ENCODE data around the gene MRC2.
"Not testable (repeated sequence)": the region's sequence is repeated elsewhere in the genome, so short reads cannot be mapped to it uniquely, and the experiment has no call there.

The MRC2 gene

DNA sequence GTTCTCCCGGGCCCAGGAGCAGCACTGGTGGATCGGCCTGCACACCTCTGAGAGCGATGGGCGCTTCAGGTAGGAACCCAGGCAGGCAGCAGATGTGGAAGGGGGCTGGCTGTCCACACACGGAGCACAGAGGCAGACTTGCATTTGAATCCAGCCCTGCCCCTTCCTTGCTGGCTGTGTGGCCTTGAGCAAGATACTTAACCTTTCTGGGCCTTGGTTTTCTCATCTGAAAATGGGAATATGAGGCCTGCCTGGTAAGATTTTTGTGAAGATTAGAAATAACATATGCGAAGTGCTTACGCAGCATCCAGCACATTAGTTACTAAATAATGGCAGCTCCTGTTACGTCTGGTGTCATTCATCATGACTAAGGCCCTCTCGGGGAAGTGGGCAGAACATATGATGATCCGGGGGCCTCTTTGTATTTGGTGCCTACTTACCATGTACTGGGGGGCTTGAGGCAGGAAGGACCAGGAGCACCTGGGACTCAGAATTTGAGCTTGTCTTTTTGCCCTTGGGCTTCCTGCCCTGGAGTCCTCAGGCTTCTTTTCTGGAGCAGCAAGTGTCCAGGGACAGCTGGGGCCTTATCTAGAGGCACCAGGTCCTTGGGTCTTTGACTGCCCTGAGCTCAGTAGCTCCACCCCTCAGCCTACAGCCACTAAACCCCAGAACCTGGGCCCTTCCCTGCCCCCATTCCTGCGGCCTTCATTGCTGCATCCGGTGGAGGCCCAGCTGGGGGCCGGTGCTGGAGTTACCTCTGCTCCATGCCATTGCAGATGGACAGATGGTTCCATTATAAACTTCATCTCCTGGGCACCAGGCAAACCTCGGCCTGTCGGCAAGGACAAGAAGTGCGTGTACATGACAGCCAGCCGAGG, 53.8 kb downstream of the MRC2 start:
- no peak for DNase-seq (ENCODE audit: low read depth)

DNA sequence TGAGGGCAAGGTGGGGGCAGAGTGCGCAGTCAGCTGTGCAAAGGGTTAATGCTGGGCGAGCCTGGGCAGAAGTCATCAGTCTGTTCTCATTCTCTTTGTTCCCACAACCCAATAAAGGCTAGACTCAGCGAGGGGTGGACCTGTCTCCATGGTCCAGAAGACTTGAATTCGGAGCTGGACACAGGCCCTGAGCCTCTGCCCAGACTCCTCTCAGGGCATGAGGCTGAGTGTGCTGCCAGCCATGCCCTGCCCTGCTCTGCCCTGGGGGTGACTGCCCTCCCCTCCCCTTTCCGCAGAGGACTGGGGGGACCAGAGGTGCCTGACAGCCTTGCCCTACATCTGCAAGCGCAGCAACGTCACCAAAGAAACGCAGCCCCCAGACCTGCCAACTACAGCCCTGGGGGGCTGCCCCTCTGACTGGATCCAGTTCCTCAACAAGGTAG, 54.5 kb downstream of the MRC2 start:
- DNase-seq (ENCODE audit: low read depth): no peak

DNA sequence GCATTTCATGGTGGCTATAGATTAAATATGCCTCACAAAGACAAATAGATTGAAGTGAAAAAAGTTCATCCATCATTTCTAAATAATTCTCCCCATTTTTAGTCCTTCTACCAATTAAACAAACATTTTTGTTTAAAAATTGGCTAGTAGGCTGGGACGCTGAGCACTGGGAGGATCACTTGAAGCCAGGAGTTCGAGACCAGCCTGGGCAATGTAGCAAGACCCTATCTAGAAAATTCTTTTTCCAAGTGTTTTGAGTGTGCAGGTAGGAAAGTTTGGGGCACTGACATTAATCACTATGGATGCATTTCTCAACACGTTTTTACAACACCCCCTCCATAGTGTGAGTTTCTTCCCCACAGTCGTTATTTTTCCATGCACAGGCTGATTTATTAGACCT, 56.7 kb downstream of the MRC2 start:
- DNase-seq (ENCODE audit: low read depth): no peak

DNA sequence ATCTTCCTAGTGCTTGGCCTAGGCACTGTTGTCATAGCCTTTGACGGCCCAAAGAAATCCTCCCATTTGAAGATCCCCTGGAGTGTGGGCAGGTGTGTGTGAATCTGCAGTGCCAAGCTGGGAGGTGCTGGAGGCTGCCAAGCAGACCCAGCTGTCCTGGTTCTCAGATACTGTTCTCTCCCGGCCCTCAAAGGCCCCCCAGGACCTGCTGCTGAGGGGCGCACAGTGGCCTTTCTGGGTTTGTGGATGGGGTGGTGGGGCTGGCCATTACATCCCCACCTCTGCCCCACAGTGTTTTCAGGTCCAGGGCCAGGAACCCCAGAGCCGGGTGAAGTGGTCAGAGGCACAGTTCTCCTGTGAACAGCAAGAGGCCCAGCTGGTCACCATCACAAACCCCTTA, 60.5 kb downstream of the MRC2 start:
- no peak for DNase-seq (ENCODE audit: low read depth)

DNA sequence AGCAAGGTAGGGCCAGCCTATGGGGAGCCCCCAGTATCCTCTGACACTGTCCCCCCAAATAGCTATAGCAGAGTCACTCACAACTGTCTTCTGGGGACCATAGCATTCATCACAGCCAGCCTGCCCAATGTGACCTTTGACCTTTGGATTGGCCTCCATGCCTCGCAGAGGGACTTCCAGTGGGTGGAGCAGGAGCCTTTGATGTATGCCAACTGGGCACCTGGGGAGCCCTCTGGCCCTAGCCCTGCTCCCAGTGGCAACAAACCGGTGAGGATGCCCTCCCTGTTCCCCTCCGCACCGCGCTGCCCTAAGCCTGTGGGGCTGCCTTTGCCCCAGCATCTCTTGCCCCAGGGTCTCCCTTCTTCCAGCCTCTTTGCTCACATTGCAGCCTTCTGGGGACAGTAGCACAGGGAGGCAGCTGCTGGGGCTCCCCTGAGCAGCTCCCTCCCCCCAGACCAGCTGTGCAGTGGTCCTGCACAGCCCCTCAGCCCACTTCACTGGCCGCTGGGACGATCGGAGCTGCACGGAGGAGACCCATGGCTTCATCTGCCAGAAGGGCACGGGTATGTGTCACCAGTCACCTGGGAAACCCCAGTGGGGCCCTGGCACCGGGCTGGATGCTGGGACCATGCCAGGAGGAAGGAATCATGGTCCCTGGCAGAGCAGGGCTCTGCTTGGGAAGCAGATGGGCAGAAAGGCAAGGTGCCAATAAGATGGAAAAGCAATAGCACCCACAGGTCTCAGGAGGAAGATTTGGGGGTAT, 61.1 kb downstream of the MRC2 start:
- DNase-seq (ENCODE audit: low read depth): no peak

DNA sequence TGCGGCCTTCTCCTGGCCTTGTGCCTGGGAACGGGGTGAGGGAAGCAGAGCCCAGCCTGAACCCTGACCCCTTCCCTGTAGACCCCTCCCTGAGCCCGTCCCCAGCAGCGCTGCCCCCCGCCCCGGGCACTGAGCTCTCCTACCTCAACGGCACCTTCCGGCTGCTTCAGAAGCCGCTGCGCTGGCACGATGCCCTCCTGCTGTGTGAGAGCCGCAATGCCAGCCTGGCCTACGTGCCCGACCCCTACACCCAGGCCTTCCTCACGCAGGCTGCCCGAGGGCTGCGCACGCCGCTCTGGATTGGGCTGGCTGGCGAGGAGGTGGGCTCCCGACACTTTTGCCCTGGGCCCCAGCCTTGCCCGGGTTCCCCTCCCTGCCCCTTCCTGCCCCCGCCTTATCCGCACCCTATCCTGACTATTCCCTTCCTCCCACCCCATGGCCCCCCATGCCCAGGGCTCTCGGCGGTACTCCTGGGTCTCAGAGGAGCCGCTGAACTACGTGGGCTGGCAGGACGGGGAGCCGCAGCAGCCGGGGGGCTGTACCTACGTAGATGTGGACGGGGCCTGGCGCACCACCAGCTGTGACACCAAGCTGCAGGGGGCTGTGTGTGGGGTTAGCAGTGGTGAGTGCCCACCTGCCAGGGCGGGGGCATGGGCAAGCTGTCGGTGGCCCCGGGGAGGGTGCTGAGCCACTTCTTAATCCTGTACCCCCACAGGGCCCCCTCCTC, 62.1 kb downstream of the MRC2 start:
- DNase-seq (ENCODE audit: low read depth): no peak

DNA sequence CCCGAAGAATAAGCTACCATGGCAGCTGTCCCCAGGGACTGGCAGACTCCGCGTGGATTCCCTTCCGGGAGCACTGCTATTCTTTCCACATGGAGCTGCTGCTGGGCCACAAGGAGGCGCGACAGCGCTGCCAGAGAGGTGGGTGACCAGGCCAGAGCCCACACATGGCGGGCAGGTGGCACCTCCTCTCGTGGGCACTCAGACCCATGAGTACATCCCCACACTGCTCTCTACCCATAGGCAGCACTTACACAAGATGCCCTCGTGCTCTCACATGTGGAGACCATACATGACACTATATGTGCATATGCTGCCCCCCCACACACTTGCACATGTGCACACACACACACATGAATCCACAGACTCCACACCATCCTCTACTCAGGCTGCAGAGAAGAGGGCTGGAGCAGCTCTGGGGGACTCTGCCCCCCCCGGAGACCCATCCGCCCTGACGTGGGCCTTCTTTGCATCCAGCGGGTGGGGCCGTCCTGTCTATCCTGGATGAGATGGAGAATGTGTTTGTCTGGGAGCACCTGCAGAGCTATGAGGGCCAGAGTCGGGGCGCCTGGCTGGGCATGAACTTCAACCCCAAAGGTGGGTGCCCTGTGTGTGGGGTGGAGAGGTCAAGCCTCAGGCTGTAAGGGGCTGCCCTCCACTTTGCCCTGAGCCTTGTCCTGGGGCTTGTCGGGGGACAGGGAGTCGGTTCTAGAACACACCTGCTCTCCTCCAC, 62.9 kb downstream of the MRC2 start:
- no peak for DNase-seq (ENCODE audit: low read depth)

DNA sequence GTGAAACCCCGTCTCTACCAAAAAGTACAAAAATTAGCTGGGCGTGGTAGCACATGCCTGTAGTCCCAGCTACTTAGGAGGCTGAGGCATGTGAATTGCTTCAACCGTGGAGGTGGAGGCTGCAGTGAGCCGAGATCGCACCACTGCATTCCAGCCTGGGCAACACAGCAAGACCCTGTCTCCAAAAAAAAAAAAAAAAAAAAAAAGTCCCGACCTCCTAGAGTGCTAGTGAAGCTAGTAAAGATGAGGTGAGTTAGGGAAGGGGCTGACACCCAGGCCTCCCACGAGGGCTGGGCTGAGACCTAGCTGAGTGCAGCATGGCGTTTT, 64.1 kb downstream of the MRC2 start:
- not testable (repeated sequence) for DNase-seq (ENCODE audit: low read depth)

DNA sequence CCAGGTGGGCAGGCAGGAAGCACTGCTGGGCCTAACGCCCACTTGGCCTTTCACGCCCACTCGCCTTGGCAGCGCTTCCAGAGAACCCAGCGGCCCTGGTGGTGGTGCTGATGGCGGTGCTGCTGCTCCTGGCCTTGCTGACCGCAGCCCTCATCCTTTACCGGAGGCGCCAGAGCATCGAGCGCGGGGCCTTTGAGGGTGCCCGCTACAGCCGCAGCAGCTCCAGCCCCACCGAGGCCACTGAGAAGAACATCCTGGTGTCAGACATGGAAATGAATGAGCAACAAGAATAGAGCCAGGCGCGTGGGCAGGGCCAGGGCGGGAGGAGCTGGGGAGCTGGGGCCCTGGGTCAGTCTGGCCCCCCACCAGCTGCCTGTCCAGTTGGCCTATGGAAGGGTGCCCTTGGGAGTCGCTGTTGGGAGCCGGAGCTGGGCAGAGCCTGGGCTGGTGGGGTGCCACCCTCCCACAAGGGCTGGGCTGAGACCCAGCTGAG, 64.7 kb downstream of the MRC2 start:
- no peak for DNase-seq (ENCODE audit: low read depth)

DNA sequence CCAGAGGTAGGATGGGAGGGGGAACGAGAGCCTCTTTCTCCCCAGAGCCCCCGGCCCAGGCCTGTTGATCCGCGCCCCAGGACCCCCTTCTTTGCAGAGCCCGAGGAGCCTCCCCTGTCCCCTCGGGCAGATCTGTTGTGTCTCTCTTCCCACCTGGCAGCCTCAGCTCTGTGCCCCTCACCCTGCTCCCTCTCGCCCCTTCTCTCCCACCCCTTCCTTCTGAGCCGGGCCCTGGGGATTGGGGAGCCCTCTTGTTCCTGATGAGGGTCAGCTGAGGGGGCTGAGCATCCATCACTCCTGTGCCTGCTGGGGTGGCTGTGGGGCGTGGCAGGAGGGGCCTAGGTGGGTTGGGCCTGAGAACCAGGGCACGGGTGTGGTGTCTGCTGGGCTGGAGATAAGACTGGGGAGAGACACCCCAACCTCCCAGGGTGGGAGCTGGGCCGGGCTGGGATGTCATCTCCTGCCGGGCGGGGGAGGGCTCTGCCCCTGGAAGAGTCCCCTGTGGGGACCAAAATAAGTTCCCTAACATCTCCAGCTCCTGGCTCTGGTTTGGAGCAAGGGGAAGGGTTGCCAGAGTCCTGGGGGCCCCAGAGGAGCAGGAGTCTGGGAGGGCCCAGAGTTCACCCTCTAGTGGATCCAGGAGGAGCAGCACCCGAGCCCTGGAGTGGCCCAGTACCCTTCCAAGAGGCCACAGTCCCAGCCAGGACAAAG, 65.4 kb downstream of the MRC2 start:
- DNase-seq (ENCODE audit: low read depth): no peak

DNA sequence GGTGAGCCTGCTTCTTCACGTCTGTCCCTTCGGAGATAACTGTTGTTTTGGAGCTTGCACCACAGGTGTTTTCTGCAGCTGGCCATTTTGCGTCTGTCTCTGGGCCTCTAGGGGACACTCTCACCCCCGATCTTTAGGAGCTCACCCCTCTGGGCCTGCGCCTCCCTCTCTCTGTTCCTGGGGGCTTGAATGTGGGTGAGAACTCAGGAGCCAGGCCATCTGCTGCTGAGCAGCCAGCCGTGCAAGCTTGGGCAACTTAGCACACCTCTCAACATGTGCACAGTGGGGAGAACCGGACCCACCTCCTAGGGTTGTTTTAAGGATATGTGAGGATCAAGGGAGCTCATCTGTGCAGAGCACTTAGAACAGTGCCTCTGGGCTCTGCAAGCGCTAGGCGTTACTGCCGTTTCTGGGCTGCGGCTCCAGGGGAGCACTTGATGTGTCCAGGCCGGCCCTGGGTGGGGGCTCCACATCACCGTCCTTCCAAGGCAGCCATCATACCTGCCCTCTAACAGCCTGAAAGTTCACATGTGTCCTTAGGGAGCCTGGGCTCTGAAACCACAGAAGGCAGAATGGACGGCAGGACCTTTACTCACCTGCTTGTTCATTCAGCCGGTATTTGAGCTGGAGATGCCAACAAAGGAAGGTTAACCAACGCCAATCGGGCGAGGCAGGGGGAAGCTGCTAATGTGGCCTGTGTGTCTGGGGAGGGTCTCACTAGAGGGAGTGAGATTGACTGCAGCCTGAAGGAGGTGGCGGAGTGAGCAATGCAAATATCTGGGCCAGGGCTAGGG, 66.3 kb downstream of the MRC2 start:
- DNase-seq (ENCODE audit: low read depth): no peak

DNA sequence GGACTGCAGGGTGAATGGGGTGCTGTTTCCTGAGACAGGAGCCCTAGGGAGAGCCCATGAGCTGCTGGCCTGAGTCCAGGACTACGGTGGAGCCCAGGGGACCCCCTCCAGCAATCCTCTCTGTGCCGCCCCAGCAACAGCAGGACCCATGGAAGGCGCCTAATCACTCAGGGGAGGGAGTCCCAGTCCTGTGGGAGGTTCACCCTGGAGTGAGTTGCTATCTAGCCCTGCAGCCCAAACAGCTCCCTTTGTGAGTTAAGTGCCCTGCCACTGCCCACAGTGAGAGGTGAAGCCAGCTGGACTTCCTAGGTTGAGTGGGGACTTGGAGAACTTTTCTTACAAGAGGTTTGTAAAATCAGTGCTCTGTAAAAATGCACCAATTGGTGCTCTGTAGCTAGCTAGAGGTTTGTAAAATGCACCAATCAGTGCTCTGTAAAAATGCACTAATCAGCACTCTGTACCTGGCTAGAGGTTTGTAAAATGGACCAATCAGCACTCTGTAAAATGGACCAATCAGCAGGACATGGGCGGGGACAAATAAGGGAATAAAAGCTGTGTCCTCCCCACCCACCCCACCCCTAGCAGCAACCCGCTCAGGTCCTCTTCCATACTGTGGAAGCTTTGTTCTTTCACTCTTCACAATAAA, 67.7 kb downstream of the MRC2 start:
- DNase-seq (ENCODE audit: low read depth): not testable (repeated sequence)

DNA sequence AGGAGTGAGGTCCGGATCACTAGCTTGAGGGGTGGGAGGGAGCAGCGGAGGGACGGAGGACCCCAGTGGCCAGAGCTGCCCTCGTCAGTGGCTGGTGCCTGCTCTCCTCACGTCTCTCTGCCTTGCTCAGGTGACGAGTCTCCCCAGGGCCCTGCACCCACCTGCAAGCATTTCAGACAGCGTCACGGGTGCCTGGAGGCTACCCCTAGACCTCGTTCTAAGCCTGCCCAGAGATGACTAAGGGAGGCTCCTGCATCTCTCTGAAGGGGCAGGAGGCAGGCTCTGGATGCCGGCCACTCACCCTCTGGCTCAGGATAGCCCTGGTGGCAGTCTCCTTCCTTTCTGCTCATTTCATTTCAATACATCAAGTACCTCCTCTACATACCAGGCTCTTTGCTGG, 68.8 kb downstream of the MRC2 start:
- no peak for DNase-seq (ENCODE audit: low read depth)

DNA sequence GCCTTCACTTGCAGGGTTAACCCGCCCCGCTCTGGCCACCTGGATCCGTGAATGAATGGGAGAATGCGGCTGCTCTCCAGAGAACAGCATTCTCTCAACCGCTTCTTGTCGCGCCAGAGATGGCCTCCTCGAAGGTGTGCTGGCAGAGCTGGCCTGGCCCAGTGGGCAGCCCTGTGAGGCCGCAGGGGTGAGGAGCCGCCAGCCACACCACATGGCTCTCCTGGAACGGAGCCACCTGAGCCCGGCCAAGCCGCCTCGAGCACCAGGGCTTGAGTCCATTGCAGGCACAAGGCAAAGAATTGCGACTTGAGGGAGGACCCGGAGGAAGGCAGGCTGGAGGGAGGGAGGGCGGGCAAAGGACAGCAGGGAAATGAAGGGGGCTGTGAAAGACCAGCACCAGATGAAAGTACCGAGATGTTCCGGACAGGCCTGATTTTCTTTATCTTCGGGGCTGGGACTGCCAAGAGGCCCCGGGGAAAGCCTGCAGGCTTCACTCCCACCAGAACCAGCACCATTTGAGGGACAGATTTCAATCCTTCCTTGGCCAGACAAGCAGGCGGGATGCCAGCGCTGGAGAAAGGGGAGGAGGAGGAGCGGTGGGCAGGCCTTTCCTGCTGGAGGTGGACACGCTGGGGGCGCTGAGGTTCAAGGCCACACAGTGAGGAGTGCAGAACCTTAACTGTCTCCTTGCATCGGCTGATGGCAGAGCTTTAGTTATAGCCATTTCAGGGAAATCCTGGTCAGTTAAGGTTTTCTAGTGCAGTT, 69.4 kb downstream of the MRC2 start:
- no peak for DNase-seq (ENCODE audit: low read depth)

DNA sequence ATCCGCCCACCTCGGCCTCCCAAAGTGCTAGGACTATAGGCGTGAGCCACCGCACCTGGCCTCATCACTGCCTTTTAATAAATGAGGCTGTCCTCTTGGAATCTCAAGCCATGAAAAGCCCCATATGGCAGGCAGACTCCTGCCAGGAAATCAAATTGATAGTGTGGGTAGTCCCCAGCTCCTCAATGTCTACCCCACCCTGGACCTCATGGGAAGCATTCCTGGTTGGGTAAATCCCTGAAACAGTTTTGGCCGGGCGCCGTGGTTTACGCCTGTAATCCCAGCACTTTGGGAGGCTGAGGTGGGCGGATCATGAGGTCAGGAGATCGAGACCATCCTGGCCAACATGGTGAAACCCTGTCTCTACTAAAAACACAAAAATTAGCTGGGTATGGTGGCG, 71.0 kb downstream of the MRC2 start:
- DNase-seq (ENCODE audit: low read depth): not testable (repeated sequence)

DNA sequence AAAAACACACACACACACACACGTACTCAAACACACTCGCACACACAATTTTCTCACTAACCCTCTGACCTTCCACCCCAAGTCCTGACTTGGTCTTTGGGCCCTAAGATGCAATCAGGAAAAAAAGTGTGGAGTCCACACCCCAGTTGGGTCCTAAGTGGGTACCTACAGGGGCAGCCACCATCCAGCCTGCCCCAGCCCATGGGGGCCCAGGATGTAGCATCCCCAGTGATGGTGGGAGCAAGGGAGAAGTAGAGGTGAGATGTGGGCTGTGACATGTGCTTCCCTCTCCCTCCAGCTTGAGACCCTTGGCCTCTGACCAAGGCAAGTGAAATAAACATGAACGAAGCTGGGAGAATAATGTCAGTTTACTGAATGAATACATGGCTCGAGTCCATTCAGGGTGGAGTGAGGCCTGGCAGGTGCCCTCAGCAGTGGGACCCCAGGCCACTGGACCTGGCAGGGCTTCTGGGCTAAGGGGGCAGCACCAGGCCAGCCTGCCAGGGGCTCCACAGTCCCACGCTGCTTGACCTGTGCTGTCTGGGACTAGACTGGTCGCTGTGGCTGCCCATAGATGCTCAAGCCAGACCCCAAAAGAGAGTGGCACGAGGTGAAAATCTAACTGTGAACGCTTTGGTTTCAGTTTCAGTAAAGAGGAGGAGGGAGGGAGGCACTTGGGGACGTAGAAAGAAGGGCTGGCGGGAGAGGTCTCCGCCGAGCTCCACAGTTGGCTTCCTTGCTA, 73.7 kb downstream of the MRC2 start:
- DNase-seq (ENCODE audit: low read depth): no peak

DNA sequence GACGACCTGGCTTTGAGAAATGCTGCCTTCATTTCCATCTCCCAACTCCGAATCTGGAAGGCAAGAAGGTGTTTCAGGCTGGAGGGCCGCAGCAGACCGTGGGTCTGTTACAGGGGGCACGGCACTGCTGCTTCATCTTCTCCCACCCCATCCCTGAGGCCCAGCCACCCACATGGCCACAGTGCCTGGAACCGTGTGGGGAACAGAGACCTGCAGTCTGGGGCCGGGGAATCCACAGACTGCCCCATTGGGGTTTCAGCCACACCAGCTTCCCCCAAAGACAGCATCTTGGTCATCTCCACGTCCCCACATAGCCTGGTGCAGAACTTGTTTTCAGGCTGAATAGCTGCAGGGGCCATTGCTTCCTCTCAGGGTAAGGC, 74.2 kb downstream of the MRC2 start:
- DNase-seq (ENCODE audit: low read depth): no peak

DNA sequence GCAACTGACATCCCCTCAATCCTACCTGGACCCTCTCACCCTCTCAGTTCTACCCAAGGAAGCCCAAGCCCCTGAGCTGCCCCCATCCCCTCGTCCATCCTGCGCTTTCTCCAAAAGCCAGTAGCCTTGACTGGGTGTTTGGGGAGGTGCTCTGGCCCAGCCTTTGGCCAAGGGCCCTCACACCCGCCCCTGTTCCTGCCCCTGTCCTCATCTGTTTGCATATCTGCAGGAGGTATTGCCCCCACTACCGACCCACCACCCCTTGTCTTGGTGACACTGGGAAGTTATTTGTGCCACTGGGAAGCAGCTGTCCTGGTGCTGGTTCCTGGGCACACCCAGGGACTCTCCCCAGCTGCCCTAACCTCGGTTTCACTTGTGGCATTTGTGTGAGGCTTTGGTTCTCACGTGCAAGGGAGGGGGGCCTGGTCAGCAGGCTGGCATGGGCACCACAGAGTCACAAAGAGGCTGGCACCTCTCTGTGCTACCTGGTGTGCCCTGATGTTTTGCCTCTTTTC, 75.3 kb downstream of the MRC2 start:
- no peak for DNase-seq (ENCODE audit: low read depth)
